Tibial nerve (tissue), 4 donors: ENCODE results near the gene COX7A2L. TPM values are rescaled to one million over a fixed set of nuclear protein-coding genes. Genes with fewer than 3 reads are reported as not detected.

Experiments used
- DNase-seq, 2 donors: peaks; one replicate each; pipeline ENCODE4 v3.0.0-alpha.2; 2019; ENCODE audit warnings: low spot score in 2 of 2
- H3K27ac ChIP-seq, 4 donors: fragments of 200-600 bp; sonication (generic) in 3 of 4; one replicate each; pipeline ENCODE4 v1.5.1; 2017 to 2019; ENCODE audit warnings: mild to moderate bottlenecking in 1 of 4
- H3K27me3 ChIP-seq, 2 donors: fragments of 200-600 bp; sonication (generic) in 1 of 2; one replicate each; pipeline versions ENCODE4 v1.5.1 to v1.6.0; 2017 to 2019
- H3K36me3 ChIP-seq, 3 donors: fragments of 200-600 bp; sonication (generic); one replicate each; pipeline ENCODE4 v1.5.1; 2018 to 2019
- H3K4me1 ChIP-seq, 4 donors: fragments of 200-600 bp; sonication (generic) in 3 of 4; one replicate each; pipeline ENCODE4 v1.5.1; 2017 to 2019
- H3K4me3 ChIP-seq, 4 donors: fragments of 200-600 bp; sonication (generic) in 3 of 4; one replicate each; pipeline ENCODE4 v1.5.1; 2017 to 2019; ENCODE audit warnings: mild to moderate bottlenecking in 1 of 4, moderate library complexity in 1 of 4
- H3K9me3 ChIP-seq, 4 donors: fragments of 200-600 bp; sonication (generic) in 3 of 4; one replicate each; pipeline ENCODE4 v1.5.1; 2017 to 2019
- CTCF ChIP-seq, 5 experiments: fragments of 200-600 bp in 3 of 5; fragments of 450-650 bp in 2 of 5; sonication (generic) in 3 of 5; IDR thresholded peaks; one replicate each; pipeline ENCODE4 v1.5.1; 2016 to 2019; ENCODE audit warnings: antibody characterized with exemption in 5 of 5, mild to moderate bottlenecking in 3 of 5, moderate library complexity in 2 of 5
- EP300 ChIP-seq, 2 donors: sonication (generic); formaldehyde crosslinking; IDR thresholded peaks; one replicate each; pipeline ENCODE4 v1.6.1; 2017; ENCODE audit warnings: antibody characterized with exemption in 2 of 2, mild to moderate bottlenecking in 1 of 2
- POLR2A ChIP-seq, 2 donors: fragments of 450-650 bp; IDR thresholded peaks; one replicate each; pipeline ENCODE4 v1.6.1; 2017; ENCODE audit warnings: antibody characterized with exemption in 2 of 2, mild to moderate bottlenecking in 2 of 2, moderate library complexity in 2 of 2
- WGBS, 2 donors: methylation state at CpG; one replicate each; pipeline ENCODE4 v1.1.5; 2018; 5-methylcytosine and 5-hydroxymethylcytosine counted together
- total RNA-seq, 4 donors: library from RNA; depleted of rRNA; stranded (reverse); fragments of >200 nt; gene quantifications; one replicate each; pipeline ENCODE4 v1.1.0, GENCODE V29; 2016

Gene COX7A2L
- total RNA-seq, 4 donors from 2014 or later, result 99.9 to 137 (median 107) TPM

GRCh38 chr2:42359965-42360483 lies 993 bp downstream of the COX7A2L start:
- TF ChIP-seq EP300 (IDR thresholded peaks at IDR 0.05) (no peak), CTCF (IDR thresholded peaks at IDR 0.05) (no peak), POLR2A (IDR thresholded peaks at IDR 0.05) (no peak)
- Histone ChIP-seq H3K4me1 (peaks cover 0 to 52% (median 15%) of the 10 kb centered on the region in 4 donors), H3K4me3 (peak overlapping the region; percentile 81 to 100 (median 98)), H3K9me3 (no peaks in the 10 kb centered on the region), H3K27ac (peak overlapping the region in 3 of 4 donors; percentile 91 to 97 (median 93)), H3K27me3 (no peaks in the 10 kb centered on the region), H3K36me3 (no peaks in the 10 kb centered on the region)
- DNase-seq, result no peak
- WGBS, 2 donors, result 12 to 16% methylated on average over 12 of the region's 12 CpGs

GRCh38 chr2:42359304-42359964 lies 1.6 kb downstream of the COX7A2L start:
- DNase-seq, result no peak
- Histone ChIP-seq H3K27ac (peak overlapping the region in 2 of 4 donors; percentile 91 to 97), H3K27me3 (no peaks in the 10 kb centered on the region), H3K4me3 (peak overlapping the region; percentile 81 to 100 (median 98)), H3K4me1 (peaks cover 0 to 58% (median 15%) of the 10 kb centered on the region in 4 donors), H3K9me3 (no peaks in the 10 kb centered on the region), H3K36me3 (no peaks in the 10 kb centered on the region)
- 44% methylated on average over 6 of the region's 6 CpGs for WGBS, 2 donors
- TF ChIP-seq CTCF (IDR thresholded peaks at IDR 0.05), result no peak
- no peak for TF ChIP-seq EP300 (IDR thresholded peaks at IDR 0.05)
- no peak for TF ChIP-seq POLR2A (IDR thresholded peaks at IDR 0.05)

- WGBS, 2 donors, result 84 to 86% methylated on average over 5 of the region's 5 CpGs
- Histone ChIP-seq H3K9me3 (no peaks in the 10 kb centered on the region), H3K4me3 (no peak overlapping the region), H3K27me3 (no peaks in the 10 kb centered on the region), H3K36me3 (peaks cover 0 to 39% (median 3%) of the 10 kb centered on the region in 3 donors), H3K27ac (no peak overlapping the region), H3K4me1 (peaks cover 0 to 51% (median 7%) of the 10 kb centered on the region in 4 donors)
- no peak for DNase-seq
- TF ChIP-seq EP300 (IDR thresholded peaks at IDR 0.05), result no peak
- no peak for TF ChIP-seq POLR2A (IDR thresholded peaks at IDR 0.05)
- no peak for TF ChIP-seq CTCF (IDR thresholded peaks at IDR 0.05)
Measured at GRCh38 chr2:42353792-42354429, 7.1 kb downstream of the COX7A2L start.

GRCh38 chr2:42351864-42352263 lies 9.2 kb downstream of the COX7A2L start:
- peaks cover 0 to 55% (median 3%) of the 10 kb centered on the region in 3 donors for H3K36me3 ChIP-seq
- DNase-seq, result no peak
- peaks cover 0 to 31% (median 2%) of the 10 kb centered on the region in 4 donors for H3K4me1 ChIP-seq
- no peak overlapping the region for H3K4me3 ChIP-seq
- no peak overlapping the region for H3K27ac ChIP-seq
- H3K27me3 ChIP-seq, result no peaks in the 10 kb centered on the region
- 85 to 92% methylated on average over 5 of the region's 5 CpGs for WGBS, 2 donors
- TF ChIP-seq EP300 (IDR thresholded peaks at IDR 0.05), result no peak
- no peak for TF ChIP-seq CTCF (IDR thresholded peaks at IDR 0.05)
- no peak for TF ChIP-seq POLR2A (IDR thresholded peaks at IDR 0.05)
- H3K9me3 ChIP-seq, result no peaks in the 10 kb centered on the region
